ENCODE measurements around the gene ABLIM2.

DNA sequence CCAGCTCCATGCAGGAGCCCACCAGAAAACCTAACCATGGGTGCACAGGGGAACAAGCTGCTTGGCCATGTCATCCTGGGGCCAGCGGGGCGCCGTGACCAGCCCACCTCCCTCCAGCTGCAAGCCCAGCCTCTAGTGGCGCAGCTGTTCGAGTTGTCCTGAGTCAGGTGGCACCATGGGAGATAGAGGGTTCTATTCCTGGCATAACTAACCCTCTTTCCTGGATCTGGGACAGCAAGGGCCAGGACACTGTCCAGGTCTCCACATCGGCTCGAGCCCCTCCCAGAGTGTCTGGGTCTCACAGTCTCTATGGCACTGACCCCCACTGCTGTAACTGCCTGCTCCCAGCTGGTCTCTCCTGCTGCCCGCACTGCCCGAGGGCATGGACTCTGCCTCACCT, 16.7 kb downstream of the ABLIM2 start:
- TF ChIP-seq POLR2A (IDR thresholded peaks at IDR 0.05): no peak
- TF ChIP-seq, protein P1, sequence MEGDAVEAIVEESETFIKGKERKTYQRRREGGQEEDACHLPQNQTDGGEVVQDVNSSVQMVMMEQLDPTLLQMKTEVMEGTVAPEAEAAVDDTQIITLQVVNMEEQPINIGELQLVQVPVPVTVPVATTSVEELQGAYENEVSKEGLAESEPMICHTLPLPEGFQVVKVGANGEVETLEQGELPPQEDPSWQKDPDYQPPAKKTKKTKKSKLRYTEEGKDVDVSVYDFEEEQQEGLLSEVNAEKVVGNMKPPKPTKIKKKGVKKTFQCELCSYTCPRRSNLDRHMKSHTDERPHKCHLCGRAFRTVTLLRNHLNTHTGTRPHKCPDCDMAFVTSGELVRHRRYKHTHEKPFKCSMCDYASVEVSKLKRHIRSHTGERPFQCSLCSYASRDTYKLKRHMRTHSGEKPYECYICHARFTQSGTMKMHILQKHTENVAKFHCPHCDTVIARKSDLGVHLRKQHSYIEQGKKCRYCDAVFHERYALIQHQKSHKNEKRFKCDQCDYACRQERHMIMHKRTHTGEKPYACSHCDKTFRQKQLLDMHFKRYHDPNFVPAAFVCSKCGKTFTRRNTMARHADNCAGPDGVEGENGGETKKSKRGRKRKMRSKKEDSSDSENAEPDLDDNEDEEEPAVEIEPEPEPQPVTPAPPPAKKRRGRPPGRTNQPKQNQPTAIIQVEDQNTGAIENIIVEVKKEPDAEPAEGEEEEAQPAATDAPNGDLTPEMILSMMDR (IDR thresholded peaks at IDR 0.05): no peak
